CD4-positive, alpha-beta T cell treated with Interleukin-21 for 1 hour (primary cell): Measurements from ENCODE around the gene TBX20.
"Not testable (repeated sequence)": the region's sequence is repeated elsewhere in the genome, so short reads cannot be mapped to it uniquely, and the experiment has no call there.

Source experiments
- DNase-seq: peaks from one replicate; pipeline ENCODE4 v3.0.0-alpha.2; 2020

Gene TBX20

DNA sequence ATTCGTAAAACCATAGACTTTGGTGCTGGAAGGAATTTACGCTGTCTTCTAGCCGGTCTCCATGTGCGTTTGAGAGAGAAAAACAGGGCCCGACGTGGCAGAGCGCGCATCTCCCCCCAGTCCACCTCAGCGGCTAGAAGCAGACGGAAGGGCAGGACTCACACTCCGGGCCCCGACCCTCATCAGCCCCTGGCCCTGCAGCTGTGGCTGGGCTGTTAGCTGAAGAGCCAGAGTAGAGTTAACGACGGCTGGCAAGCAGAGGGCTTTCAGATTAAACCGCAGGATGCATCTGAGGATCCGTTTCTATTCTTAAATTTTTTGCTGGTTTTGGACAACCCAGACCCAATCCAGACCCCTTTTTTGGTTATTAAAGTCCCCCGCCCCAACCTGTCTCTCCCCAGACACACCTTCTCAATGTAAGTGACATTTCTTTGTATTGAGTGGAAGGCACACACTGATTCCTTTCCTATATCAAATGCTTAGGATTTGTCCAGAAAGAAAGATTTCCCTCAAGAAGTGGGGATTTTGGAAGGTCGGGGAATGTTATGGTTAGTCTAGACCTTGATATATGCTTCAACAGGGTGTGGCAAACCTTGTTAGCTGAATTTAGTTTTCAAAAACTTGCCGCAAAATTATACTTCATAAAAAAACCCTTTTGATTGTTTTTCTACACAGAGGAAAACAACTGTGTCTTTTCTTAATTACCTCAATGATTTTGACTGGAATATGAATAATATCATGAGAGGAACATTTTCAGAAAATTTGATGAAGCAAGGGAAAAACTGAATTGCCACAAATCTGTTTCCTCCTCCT is 1.7 kb upstream of the TBX20 start:
- DNase-seq, result no peak

DNA sequence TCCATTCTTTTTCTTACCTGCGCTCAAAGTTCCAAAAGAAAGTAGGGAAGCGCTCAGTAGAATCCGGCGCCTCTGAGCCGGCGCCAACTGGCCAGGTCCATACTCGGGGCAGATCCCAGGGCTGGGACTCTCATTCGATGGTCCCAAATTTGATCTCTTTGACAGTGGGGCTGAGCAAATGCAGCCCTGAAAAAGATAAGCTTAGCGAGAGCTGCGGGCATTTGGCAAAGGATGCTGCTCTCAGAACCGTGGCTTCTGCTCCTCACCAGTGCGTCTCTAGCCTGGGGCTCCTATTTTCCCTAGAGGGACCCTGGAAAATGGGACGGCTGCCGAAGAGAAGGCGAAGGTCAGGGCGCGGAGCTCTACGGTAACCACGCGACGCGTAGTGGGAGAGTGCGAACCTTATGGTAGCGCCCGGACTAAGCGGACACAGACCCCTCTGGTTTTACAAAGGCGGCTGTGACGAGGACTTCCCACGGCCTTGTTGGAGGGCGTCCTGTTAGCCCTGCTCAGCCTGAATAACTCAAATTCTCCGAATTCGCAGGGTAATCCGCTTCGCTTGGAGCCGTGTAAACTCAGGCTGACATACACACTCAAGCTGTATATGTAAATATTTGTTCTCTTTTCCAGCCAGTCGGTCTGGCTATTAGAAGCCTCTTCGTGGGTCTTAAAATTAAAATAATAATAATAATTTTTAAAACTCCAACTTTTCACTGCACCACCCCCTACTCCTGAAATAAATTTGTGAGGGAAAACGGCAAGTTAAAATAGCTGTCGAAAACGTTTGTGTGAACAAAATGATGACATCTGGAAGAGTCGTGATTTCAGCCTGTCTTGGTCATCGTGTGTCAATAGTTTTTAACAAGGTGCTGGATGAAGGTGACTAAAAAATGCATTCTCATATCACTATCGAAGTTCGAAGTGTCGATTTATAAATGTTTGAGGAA is 869 bp upstream of the TBX20 start:
- DNase-seq, result no peak

- DNase-seq, result no peak
These were observed 515 bp downstream of the TBX20 start for GRCh38 chr7:35253460-35253709.

DNA sequence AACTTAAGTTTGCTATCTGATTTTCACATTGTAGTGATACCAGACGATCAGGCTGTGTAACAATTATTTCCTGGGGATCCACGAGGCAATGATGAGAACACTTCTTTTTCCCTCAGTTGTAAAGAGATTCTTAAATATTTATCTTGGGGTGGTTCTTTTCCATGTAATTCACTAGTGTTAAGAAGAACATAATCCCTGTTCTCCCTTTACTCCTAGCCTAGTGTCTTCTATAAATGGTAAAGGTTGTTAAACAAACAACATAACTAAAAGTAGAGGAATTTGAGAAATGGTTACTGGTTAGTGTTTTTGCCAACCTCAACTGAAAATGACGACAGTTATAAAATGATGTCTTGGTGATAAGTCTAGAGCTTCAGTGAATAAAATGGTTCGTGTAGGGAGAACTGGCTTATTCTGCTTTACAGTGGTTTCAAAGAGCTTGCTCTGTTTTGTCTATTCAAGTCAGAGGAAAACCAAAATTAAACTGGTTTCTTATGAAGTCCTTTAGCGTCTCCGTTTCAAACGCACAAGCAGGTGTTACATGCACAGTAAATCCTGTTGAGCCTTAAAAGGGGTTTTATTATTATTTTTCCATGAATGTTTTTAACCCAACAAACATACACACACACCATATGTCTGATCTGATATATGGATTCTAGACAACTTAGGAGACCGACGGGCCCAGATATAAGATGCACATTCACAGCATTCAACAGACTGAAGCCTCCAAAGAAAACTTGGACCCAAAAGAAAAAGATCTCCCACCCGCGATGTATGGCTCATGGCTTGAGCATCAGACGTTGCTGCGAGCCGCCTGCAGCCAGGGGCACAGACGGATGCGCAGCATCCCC is 1.1 kb downstream of the TBX20 start:
- no peak for DNase-seq

- DNase-seq, result no peak
These were observed 2.1 kb downstream of the TBX20 start for GRCh38 chr7:35251606-35252310.

- no peak for DNase-seq
These were observed 3.0 kb downstream of the TBX20 start for GRCh38 chr7:35250941-35251340.

DNA sequence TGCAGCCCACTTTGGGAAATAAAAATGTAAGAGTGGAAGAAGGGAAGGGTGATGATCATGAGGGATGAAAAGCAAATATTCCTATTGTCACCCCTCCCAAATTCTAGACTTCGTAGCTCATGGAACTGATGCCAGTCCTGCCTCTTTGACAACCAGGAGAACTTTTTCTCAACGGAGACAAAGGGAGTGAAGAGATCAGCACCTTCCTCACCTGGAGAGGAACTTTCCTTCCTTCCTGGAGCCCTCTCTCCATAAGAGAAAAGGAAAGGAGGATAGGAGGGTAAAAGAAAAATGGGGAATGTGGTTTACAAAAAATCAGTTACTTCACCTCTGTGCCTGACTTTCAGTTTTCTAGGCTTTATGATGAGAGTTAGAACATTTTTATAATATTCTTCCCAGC is 3.4 kb downstream of the TBX20 start:
- DNase-seq, result no peak

GRCh38 chr7:35249537-35249907 is 4.4 kb downstream of the TBX20 start:
- no peak for DNase-seq

GRCh38 chr7:35248576-35249536 is 5.0 kb downstream of the TBX20 start:
- no peak for DNase-seq

DNA sequence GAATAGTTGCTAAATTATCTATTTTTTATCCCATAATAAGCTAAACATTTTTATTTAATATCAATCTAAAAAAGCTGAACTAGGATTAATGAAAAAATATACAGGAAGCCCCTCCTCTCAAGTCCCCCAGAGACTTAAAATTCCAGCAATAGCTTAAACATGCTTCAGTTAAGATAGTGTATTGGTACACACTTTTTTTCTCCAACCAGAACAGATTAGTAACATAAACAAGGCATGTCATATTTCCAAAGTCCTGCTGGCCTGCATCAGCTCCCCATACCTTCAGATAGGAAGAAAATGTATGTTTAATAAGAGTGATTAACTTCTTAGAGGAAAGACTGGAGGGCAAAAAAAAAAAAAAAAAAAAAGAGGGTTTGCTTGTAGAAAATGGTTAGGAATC is 7.1 kb downstream of the TBX20 start:
- no peak for DNase-seq

DNA sequence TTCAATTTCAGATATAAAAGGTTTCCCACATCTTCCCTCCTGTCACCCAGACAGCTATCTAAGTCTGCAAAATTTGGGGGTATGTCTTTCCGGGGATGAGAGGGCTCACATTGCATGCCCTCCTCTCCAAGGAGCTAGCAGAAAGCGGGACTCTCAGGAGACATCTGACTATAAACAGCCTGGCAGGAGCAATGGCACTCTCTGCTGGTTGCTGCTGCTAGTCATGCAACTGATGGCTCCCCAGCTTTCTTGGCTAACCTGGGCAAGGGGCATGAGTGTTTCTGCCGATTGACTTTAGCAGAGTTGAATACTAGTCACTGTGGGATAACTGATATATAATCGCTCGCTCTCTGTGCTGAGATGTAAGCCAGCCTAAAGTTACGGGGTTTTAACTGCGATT is 12.0 kb downstream of the TBX20 start:
- DNase-seq, result no peak

- no peak for DNase-seq
These were observed 12.5 kb downstream of the TBX20 start for GRCh38 chr7:35241436-35241835.

GRCh38 chr7:35241008-35241407 is 12.9 kb downstream of the TBX20 start:
- not testable (repeated sequence) for DNase-seq

GRCh38 chr7:35238456-35238855 is 15.4 kb downstream of the TBX20 start:
- DNase-seq, result not testable (repeated sequence)

DNA sequence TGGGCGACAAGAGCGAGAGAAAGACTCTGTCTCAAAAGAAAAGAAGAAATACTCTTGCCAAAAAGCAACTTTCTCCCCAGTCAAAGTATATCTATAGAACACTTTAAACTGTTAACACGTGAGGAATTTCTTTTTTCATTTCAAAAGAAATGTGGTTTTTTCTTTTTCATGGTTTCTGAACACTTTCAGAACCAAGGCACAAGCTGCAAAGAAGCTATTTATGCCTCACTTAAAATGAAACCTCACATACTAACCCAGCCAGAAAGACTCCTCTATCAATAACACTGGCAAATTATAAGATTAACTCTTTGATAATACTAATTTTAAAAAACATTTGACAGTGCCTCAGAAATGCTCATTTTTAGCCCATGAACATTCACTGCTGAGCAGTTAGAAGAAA is 20.9 kb downstream of the TBX20 start:
- no peak for DNase-seq

DNA sequence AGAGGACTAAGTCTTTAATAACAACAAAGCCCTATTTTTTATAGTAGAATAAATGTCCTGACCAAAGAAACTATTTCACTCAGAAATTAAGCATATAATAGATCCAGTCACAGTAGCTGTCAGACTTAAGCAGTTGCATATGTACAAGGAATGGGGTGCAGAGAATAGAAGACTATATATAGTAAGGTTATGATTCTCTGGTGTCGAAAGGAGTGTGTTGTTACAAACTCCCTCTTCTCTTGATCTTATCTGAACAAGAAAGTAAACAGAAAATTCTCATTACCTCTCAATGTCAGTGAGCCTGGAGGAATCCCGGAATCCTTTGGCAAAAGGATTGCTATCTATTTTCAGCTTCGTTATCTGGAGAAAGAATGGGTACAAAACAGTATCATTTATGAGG is 22.7 kb downstream of the TBX20 start:
- DNase-seq, result not testable (repeated sequence)

DNA sequence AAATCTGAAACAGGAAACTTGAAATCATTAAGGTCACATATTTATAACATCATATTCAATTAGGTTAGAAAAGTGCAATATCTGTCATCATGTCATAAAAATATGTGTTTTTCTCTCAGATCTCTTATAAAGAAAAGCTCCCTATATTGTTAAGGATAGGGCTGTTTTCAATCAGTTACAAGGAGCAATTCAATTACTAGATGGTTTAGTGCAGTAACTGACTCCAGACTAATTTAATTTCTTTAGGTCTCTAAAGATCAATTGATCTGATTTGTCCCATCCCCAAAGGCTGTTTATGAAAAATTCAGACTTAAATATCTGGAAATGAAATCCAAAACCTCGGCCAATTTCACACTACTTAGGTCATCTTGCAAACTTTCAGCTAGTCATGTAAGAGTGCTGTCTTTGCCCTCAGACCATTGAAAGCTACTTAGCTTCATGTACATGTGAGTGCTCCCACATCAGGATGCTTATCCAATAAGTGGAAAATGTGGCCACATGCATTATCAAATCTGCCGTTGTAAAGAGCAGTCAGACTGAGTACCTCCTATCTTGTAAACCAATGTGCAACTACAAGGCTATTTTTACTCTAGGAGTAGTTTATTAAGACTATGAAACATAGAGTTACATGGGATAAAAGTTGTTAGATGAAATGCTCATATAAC is 24.7 kb downstream of the TBX20 start:
- DNase-seq, result not testable (repeated sequence)

DNA sequence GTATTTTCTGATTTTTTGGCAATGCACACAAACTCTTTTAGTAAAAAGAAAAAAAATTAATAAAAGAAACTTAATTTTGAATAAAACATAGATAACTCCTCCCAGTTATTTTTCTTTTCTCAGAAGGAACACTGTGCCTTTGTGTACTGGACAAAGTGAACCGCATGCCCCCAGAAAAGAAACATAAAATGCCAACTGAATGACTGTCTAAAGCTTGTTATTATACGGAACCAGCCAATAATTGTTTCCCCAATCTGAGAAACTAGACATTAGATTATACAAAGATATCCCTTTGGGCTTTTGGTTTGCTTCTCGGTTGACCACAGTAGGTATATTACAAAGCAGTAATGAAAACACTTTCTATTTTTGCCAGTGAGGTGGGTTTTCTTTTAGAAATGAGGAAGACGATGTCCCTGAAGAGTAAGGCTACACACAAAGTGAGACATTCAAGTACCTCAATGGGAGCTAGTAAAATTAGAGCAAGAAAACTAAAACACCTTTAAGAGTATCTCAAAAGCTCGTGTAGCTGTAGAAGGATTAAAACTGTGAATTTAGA is 25.3 kb downstream of the TBX20 start:
- DNase-seq, result not testable (repeated sequence)

GRCh38 chr7:35227438-35227837 is 26.5 kb downstream of the TBX20 start:
- not testable (repeated sequence) for DNase-seq

DNA sequence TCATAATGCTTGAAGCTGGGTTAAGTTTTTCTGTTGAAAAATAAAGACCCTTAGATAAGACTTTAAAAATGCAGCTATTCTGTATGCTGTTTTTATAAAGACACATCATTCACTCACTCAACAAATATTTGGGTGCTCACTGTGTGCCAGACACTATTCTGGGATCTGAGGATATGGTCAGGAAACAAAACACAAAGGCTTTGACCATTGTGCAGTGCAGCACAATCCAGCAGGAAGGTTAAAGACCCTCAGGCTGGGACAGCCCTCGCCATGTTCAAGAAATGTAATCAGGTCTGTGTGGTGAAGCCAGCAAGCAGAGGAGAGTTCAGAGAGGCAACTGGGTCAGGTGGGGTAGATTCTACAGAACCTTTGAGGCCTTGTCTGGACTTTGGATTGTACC is 31.5 kb downstream of the TBX20 start:
- DNase-seq, result not testable (repeated sequence)

GRCh38 chr7:35220176-35220575 is 33.7 kb downstream of the TBX20 start:
- DNase-seq, result not testable (repeated sequence)
